CD1c-positive myeloid dendritic cell (primary cell): ENCODE data around the gene RAPGEF5.

ENCODE experiments used
- DNase-seq: peaks from one replicate; pipeline ENCODE4 v3.0.0-alpha.2; 2016; ENCODE audit errors: extremely low spot score

RAPGEF5 gene

DNA sequence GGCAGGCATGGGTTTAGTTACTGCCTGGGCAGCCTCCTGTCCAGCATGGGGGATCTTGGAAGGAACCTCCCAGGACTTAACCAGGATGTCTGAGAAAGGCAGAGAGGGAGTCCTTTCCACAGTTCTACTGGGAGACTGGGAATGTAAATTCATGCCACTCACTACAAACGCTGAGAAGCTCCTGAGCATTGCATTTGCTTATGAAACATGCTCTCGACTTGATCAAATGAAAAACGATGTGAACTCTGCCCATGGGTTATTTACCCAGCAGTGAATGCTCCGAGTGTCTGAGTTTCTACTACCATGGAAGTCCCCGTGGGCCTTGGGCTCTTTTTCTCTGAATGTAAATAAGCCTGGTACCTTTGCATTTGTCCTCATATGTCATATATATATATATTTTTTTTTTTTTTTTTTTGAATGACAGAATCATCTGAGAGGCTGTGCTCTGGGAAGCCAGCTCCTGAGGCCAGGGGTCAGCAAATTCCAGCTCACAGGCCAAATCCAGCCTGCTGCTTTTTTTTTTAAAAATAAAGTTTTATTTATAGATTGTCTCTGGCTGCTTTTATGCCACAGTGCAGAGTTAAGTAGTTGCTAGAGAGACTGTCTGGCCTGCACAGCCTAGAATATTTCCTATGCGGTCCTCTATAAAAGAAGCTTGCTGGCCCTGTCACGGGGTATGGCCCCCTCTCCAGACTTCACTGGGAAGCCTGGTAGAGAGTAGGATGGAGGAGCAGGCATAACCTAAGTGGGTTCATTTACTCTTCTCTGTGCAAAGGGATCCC, 21.4 kb upstream of the RAPGEF5 start:
- DNase-seq = no peak

GRCh38 chr7:22377703-22378102, 20.7 kb upstream of the RAPGEF5 start:
- DNase-seq = no peak

- no peak for DNase-seq
Measured at GRCh38 chr7:22375359-22376048, 18.6 kb upstream of the RAPGEF5 start.

- DNase-seq = no peak
Measured at GRCh38 chr7:22373911-22374310, 17.0 kb upstream of the RAPGEF5 start.

- DNase-seq = no peak
Measured at GRCh38 chr7:22373388-22373787, 16.4 kb upstream of the RAPGEF5 start.

GRCh38 chr7:22372863-22373262, 15.9 kb upstream of the RAPGEF5 start:
- no peak for DNase-seq

- DNase-seq = no peak
Measured at GRCh38 chr7:22371878-22372277, 14.9 kb upstream of the RAPGEF5 start.

GRCh38 chr7:22364900-22365299, 7.9 kb upstream of the RAPGEF5 start:
- no peak for DNase-seq

- DNase-seq = no peak
Measured at GRCh38 chr7:22363756-22364422, 6.9 kb upstream of the RAPGEF5 start.

GRCh38 chr7:22361795-22362194, 4.8 kb upstream of the RAPGEF5 start:
- no peak for DNase-seq

DNA sequence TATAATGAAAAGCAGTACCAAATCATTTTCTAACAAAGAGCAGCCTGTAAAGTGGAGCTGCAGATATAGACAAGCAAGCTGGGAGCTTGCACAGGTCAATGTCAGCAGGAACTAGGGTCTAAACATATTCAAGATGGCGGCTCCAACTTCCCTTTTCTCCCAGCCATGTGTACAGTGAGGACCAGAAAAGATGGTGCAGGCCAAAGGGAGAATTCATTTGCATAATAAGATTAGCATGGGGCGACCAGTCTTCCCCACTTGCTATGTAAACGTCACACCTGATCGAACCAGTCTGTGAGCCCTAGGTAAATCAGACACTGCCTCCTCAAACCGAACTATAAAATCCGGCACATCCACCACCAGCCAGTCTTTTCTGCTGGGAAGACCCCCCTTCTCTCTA, 4.4 kb upstream of the RAPGEF5 start:
- no peak for DNase-seq

DNA sequence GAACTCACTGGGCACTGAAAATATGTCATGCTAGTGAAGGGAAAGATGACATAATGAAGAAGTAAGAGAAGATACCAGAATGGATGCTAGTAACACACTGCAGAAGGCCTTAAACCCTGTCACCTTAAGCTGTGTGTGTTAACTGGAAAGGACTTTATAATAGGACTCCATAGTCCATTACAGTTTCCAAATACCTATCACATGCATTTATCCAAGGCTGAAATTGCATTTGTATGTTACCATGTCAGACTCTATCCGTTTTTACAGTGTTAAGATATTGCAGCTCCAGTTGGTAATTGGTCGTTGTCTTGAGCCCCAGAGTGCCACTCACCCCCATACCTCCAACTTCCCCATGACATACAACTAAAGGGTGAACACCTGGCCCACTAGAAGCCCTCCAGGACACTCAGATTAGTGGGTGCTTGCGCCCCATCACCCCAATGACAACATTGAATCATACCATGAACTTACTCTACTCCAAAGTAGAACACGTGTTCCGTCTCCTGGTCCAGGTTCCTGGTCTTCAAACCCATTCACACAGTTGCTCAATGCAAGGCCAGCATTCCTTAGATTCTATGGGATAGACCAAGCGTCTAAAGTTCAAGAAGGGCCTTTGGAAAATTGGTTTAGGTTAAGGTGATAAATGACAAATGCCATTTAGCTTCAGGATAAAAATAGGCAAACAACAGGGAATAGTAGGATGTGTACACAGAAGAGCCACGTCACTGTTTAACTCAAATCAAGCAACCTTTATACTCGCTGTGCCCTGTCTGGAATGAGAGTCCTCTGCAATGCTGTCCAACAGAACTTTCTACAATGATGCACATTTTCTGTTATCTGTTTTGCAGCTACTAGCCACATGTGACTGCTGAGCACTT, 2.1 kb upstream of the RAPGEF5 start:
- DNase-seq = no peak

- DNase-seq = no peak
Measured at GRCh38 chr7:22357311-22358175, 589 bp upstream of the RAPGEF5 start.

GRCh38 chr7:22356010-22356691, 803 bp downstream of the RAPGEF5 start:
- DNase-seq = no peak

DNA sequence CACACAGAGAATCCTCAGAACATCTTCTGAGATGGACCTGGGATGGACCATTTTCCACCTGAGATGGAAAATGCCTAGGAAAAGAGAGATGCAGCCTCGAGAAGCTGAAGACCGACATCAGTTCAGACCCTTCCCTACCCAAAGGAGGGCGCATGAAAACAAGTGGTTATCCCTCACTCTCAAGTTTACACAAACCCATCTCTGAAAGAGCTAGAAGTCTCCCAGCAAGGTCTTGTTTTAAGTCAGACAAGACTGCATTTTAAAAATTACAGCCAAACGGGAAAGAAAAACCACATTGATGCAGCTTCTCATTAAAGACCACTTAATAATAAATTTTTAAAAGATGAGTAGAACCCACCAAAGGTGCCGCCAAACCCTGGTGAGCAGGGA, 1.3 kb downstream of the RAPGEF5 start:
- DNase-seq = no peak

GRCh38 chr7:22354462-22354861, 2.5 kb downstream of the RAPGEF5 start:
- no peak for DNase-seq

DNA sequence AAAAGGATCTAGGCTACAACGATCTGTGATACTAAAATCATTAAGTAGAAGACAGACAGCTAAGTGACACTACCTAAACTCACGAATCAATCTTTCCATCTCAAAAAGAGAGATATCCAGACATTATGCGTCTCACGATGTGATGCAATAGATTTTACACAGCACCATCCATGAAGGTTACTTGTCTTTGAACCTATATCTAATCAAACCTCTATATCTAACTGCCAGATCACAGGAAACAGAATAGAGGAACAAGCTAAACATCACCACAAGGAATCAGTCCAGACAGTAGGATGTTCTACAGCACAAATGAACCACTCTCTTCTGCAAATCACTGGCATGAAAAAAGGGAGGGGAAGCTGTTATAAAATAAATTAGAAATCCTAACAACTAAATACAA, 4.1 kb downstream of the RAPGEF5 start:
- no peak for DNase-seq

- DNase-seq = no peak
Measured at GRCh38 chr7:22351878-22352277, 5.1 kb downstream of the RAPGEF5 start.

GRCh38 chr7:22351329-22351692, 5.6 kb downstream of the RAPGEF5 start:
- DNase-seq = no peak
